HG02938 (cell line): ENCODE results near the gene ERH.
"Not testable (repeated sequence)": the region's sequence is repeated elsewhere in the genome, so short reads cannot be mapped to it uniquely, and the experiment has no call there.

ENCODE experiments used
- ATAC-seq: cut with Tn5 transposase; IDR thresholded peaks from one replicate; pipeline ENCODE4 v1.9.1; 2021; ENCODE audit warnings: mild to moderate bottlenecking, moderate library complexity; ENCODE audit not compliant: unreplicated experiment

ERH gene

GRCh38 chr14:69398818-69399210 is 715 bp upstream of the ERH start:
- no peak for ATAC-seq

GRCh38 chr14:69395929-69396328 is 2.2 kb downstream of the ERH start:
- ATAC-seq = no peak

- ATAC-seq = no peak
Measured at GRCh38 chr14:69392481-69392880, 5.6 kb downstream of the ERH start.

- ATAC-seq = not testable (repeated sequence)
Measured at GRCh38 chr14:69391400-69391799, 6.7 kb downstream of the ERH start.

- no peak for ATAC-seq
Measured at GRCh38 chr14:69387311-69387710, 10.8 kb downstream of the ERH start.

GRCh38 chr14:69378274-69378673 is 19.8 kb downstream of the ERH start:
- no peak for ATAC-seq

GRCh38 chr14:69376439-69376838 is 21.7 kb downstream of the ERH start:
- ATAC-seq = no peak

- no peak for ATAC-seq
Measured at GRCh38 chr14:69375722-69376121, 22.4 kb downstream of the ERH start.

GRCh38 chr14:69375182-69375581 is 22.9 kb downstream of the ERH start:
- ATAC-seq = no peak

- ATAC-seq = no peak
Measured at GRCh38 chr14:69374235-69374634, 23.9 kb downstream of the ERH start.

GRCh38 chr14:69373104-69373503 is 25.0 kb downstream of the ERH start:
- no peak for ATAC-seq

GRCh38 chr14:69372146-69372545 is 26.0 kb downstream of the ERH start:
- no peak for ATAC-seq

- ATAC-seq = no peak
Measured at GRCh38 chr14:69370061-69370460, 28.0 kb downstream of the ERH start.

- no peak for ATAC-seq
Measured at GRCh38 chr14:69368381-69368780, 29.7 kb downstream of the ERH start.

GRCh38 chr14:69366761-69367160 is 31.3 kb downstream of the ERH start:
- ATAC-seq = no peak

GRCh38 chr14:69366069-69366468 is 32.0 kb downstream of the ERH start:
- ATAC-seq = no peak

- no peak for ATAC-seq
Measured at GRCh38 chr14:69364378-69364777, 33.7 kb downstream of the ERH start.

- no peak for ATAC-seq
Measured at GRCh38 chr14:69363964-69364363, 34.1 kb downstream of the ERH start.

GRCh38 chr14:69363055-69363454 is 35.0 kb downstream of the ERH start:
- ATAC-seq = no peak

GRCh38 chr14:69360438-69361108 is 37.5 kb downstream of the ERH start:
- no peak for ATAC-seq

- no peak for ATAC-seq
Measured at GRCh38 chr14:69358966-69359365, 39.1 kb downstream of the ERH start.

GRCh38 chr14:69358233-69358963 is 39.7 kb downstream of the ERH start:
- no peak for ATAC-seq
